Trophoblast cell (in vitro differentiated cells and primary cell): Measurements from ENCODE around the gene KIRREL3.
A peak's percentile ranks its signal among the peaks of the same experiment; 100 is the strongest.

Experiments used
- DNase-seq, 2 donors: peaks; one replicate each; pipeline ENCODE4 v3.0.0-alpha.2; 2016
- H2AFZ ChIP-seq: 2 replicates; pipeline ENCODE4 v1.6.1; 2013; ENCODE audit warnings: low read length, moderate library complexity, mild to moderate bottlenecking; ENCODE audit not compliant: insufficient read depth, poor library complexity
- H2AK5ac ChIP-seq: 2 replicates; pipeline ENCODE4 v1.6.1; 2013; ENCODE audit warnings: mild to moderate bottlenecking, low read length
- H2BK120ac ChIP-seq: 2 replicates; pipeline ENCODE4 v1.6.1; 2013; ENCODE audit warnings: low read length, mild to moderate bottlenecking, moderate library complexity; ENCODE audit not compliant: insufficient read depth, poor library complexity
- H2BK12ac ChIP-seq: 2 replicates; pipeline ENCODE4 v1.6.1; 2013; ENCODE audit warnings: mild to moderate bottlenecking, low read length, moderate library complexity
- H2BK5ac ChIP-seq: 2 replicates; pipeline ENCODE4 v1.6.1; 2013; ENCODE audit warnings: low read length, low read depth, moderate library complexity, mild to moderate bottlenecking; ENCODE audit not compliant: poor library complexity
- H3K14ac ChIP-seq: 2 replicates; pipeline ENCODE4 v1.6.1; 2013; ENCODE audit warnings: mild to moderate bottlenecking, low read length
- H3K18ac ChIP-seq: 2 replicates; pipeline ENCODE4 v1.6.1; 2013; ENCODE audit warnings: mild to moderate bottlenecking, low read length
- H3K23ac ChIP-seq: 2 replicates; pipeline ENCODE4 v1.6.1; 2013; ENCODE audit warnings: low read length
- H3K27ac ChIP-seq: 2 replicates; pipeline ENCODE4 v1.5.1; 2013; ENCODE audit warnings: low read depth, mild to moderate bottlenecking, inconsistent platforms, low read length, moderate library complexity
- H3K27me3 ChIP-seq: 2 replicates; pipeline ENCODE4 v1.6.1; 2013; ENCODE audit warnings: inconsistent platforms, mild to moderate bottlenecking, low read length, moderate library complexity; ENCODE audit not compliant: insufficient read depth
- H3K36me3 ChIP-seq, 2 experiments: 1 replicate in 1 of 2; 2 replicates in 1 of 2; pipeline ENCODE4 v1.6.1; 2013; ENCODE audit warnings: low read length in 2 of 2, mild to moderate bottlenecking in 2 of 2, moderate library complexity in 1 of 2; ENCODE audit not compliant: insufficient read depth in 2 of 2, control insufficient read depth in 1 of 2
- H3K4ac ChIP-seq: 2 replicates; pipeline ENCODE4 v1.6.1; 2013; ENCODE audit warnings: low read depth, mild to moderate bottlenecking, low read length, moderate library complexity
- H3K4me1 ChIP-seq, 2 experiments: 1 replicate in 1 of 2; 2 replicates in 1 of 2; pipeline ENCODE4 v1.6.1; 2013; ENCODE audit warnings: low read length in 2 of 2, mild to moderate bottlenecking in 2 of 2, moderate library complexity in 1 of 2; ENCODE audit not compliant: insufficient read depth in 2 of 2, control insufficient read depth in 1 of 2
- H3K4me2 ChIP-seq: 2 replicates; pipeline ENCODE4 v1.6.1; 2013; ENCODE audit warnings: inconsistent platforms, mild to moderate bottlenecking, low read length, moderate library complexity
- H3K4me3 ChIP-seq: 2 replicates; pipeline ENCODE4 v1.5.1; 2013; ENCODE audit warnings: mild to moderate bottlenecking, low read depth, low read length, inconsistent platforms
- H3K79me1 ChIP-seq: one replicate; pipeline ENCODE4 v1.6.1; 2013; ENCODE audit warnings: low read length
- H3K79me2 ChIP-seq: 2 replicates; pipeline ENCODE4 v1.6.1; 2013; ENCODE audit warnings: low read length, mild to moderate bottlenecking; ENCODE audit not compliant: control insufficient read depth, insufficient read depth, poor library complexity
- H3K9ac ChIP-seq: 2 replicates; pipeline ENCODE4 v1.6.1; 2013; ENCODE audit warnings: mild to moderate bottlenecking, low read length
- H3K9me3 ChIP-seq: 2 replicates; pipeline ENCODE4 v1.6.1; 2013; ENCODE audit warnings: low read depth, mild to moderate bottlenecking, control low read depth, inconsistent platforms, low read length; ENCODE audit not compliant: insufficient read depth
- H4K12ac ChIP-seq: 2 replicates; pipeline ENCODE4 v1.6.1; 2013; ENCODE audit warnings: low read depth, mild to moderate bottlenecking, low read length, moderate library complexity
- H4K8ac ChIP-seq: 2 replicates; pipeline ENCODE4 v1.6.1; 2013; ENCODE audit warnings: low read depth, mild to moderate bottlenecking, low read length, moderate library complexity
- H4K91ac ChIP-seq: one replicate; pipeline ENCODE4 v1.6.1; 2013; ENCODE audit warnings: low read depth, mild to moderate bottlenecking, low read length, moderate library complexity
- WGBS: extraction: QIAGEN DNeasy Blood & Tissue Kit; methylation state at CpG from one replicate; pipeline ENCODE4 v1.1.7; 2013; ENCODE audit warnings: missing lambda C conversion rate; ENCODE audit not compliant: insufficient read length, insufficient coverage; ENCODE audit errors: extremely low coverage; 5-methylcytosine and 5-hydroxymethylcytosine counted together

The KIRREL3 gene

DNA sequence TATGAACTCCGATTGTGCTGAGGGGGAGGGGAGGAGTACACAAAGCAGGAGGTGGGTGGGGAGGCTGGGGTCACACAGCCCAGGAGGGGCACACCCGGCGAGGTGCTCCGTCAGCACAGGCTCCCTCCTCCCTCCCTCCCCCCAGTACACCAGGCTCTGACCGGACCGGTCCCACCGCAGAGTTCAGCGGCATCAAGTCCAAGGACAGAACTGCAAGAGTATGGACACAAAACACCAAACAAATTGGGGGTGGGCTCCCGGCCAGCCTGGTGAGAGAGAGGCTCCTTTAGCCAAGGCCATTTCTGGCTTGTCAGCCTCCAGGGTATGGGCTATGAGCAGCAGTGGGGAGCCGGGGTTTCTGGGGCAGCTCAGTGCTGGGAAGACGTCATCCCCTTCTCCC is 576.8 kb downstream of the KIRREL3 start:
- WGBS = no CpG with 5 or more reads among the region's 11 CpGs
- H3K18ac ChIP-seq = no peak overlapping the region
- H3K9ac ChIP-seq = no peak overlapping the region
- H4K91ac ChIP-seq = no peak overlapping the region
- H3K27me3 ChIP-seq = no peaks in the 10 kb centered on the region
- H3K36me3 ChIP-seq = no peaks in the 10 kb centered on the region
- no peak for DNase-seq
- no peak overlapping the region for H3K27ac ChIP-seq
- H2AFZ ChIP-seq = no peak overlapping the region
- no peaks in the 10 kb centered on the region for H3K79me2 ChIP-seq
- H2BK5ac ChIP-seq = no peak overlapping the region
- H3K23ac ChIP-seq = no peak overlapping the region
- no peak overlapping the region for H3K4me2 ChIP-seq
- peaks cover 0 to 3% of the 10 kb centered on the region in 2 experiments for H3K4me1 ChIP-seq
- H2BK12ac ChIP-seq = no peak overlapping the region
- H2BK120ac ChIP-seq = no peak overlapping the region
- H3K14ac ChIP-seq = no peak overlapping the region
- peaks cover 2% of the 10 kb centered on the region for H3K9me3 ChIP-seq
- no peaks in the 10 kb centered on the region for H3K79me1 ChIP-seq
- H2AK5ac ChIP-seq = no peak overlapping the region
- H3K4me3 ChIP-seq = no peak overlapping the region
- no peak overlapping the region for H4K12ac ChIP-seq
- no peak overlapping the region for H3K4ac ChIP-seq
- H4K8ac ChIP-seq = no peak overlapping the region

- Histone ChIP-seq H3K79me1 (no peaks in the 10 kb centered on the region), H3K4me1 (peaks cover 0 to 3% of the 10 kb centered on the region in 2 experiments), H2AFZ (no peak overlapping the region), H3K9me3 (peaks cover 2% of the 10 kb centered on the region), H3K27me3 (no peaks in the 10 kb centered on the region), H2BK5ac (no peak overlapping the region), H3K9ac (no peak overlapping the region), H3K23ac (no peak overlapping the region), H4K91ac (no peak overlapping the region), H3K4ac (no peak overlapping the region), H3K14ac (no peak overlapping the region), H2BK12ac (no peak overlapping the region), H3K27ac (no peak overlapping the region), H3K4me3 (no peak overlapping the region), H4K12ac (no peak overlapping the region), H2BK120ac (no peak overlapping the region), H3K36me3 (no peaks in the 10 kb centered on the region), H2AK5ac (no peak overlapping the region), H3K4me2 (no peak overlapping the region), H3K18ac (no peak overlapping the region), H3K79me2 (no peaks in the 10 kb centered on the region), H4K8ac (no peak overlapping the region)
- DNase-seq = no peak
- no CpG with 5 or more reads among the region's 2 CpGs for WGBS
Measured at GRCh38 chr11:126423154-126423553, 577.4 kb downstream of the KIRREL3 start.

GRCh38 chr11:126422446-126422845 is 578.1 kb downstream of the KIRREL3 start:
- H2AK5ac ChIP-seq = no peak overlapping the region
- no peak overlapping the region for H3K23ac ChIP-seq
- H3K4me2 ChIP-seq = no peak overlapping the region
- H3K27me3 ChIP-seq = no peaks in the 10 kb centered on the region
- no peak overlapping the region for H4K91ac ChIP-seq
- H3K4me1 ChIP-seq = peaks cover 0 to 3% of the 10 kb centered on the region in 2 experiments
- H3K79me1 ChIP-seq = no peaks in the 10 kb centered on the region
- no peak overlapping the region for H3K4me3 ChIP-seq
- no peak overlapping the region for H2BK12ac ChIP-seq
- H2AFZ ChIP-seq = no peak overlapping the region
- H3K27ac ChIP-seq = no peak overlapping the region
- no peak overlapping the region for H3K4ac ChIP-seq
- peaks cover 2% of the 10 kb centered on the region for H3K9me3 ChIP-seq
- no peak overlapping the region for H2BK120ac ChIP-seq
- no peak overlapping the region for H3K14ac ChIP-seq
- H4K12ac ChIP-seq = no peak overlapping the region
- H3K79me2 ChIP-seq = no peaks in the 10 kb centered on the region
- H3K36me3 ChIP-seq = no peaks in the 10 kb centered on the region
- no peak overlapping the region for H2BK5ac ChIP-seq
- peak; percentile 61 to 62 for DNase-seq
- H3K9ac ChIP-seq = no peak overlapping the region
- no CpG with 5 or more reads among the region's 2 CpGs for WGBS
- H4K8ac ChIP-seq = no peak overlapping the region
- H3K18ac ChIP-seq = no peak overlapping the region

DNA sequence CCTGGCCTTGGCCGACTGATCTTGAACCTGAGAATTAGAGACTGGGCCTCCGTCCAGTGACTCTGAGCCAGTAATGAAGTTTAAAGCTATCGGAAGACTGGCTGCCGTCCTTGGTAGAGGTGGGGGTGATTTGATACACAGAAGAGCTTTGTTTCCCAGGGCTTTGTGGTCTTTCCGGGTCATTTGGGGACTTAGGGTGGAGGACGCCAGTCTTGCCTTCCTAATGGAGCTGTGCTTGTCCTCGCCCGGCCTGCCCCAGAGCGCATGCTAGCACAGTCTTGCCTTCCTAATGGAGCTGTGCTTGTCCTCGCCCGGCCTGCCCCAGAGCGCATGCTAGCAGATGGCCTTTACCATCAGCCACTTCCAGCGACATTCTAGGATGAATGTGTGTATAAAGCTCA is 579.3 kb downstream of the KIRREL3 start:
- H2AFZ ChIP-seq = no peak overlapping the region
- no peak overlapping the region for H3K14ac ChIP-seq
- H3K4ac ChIP-seq = no peak overlapping the region
- H2AK5ac ChIP-seq = no peak overlapping the region
- H2BK120ac ChIP-seq = no peak overlapping the region
- H4K91ac ChIP-seq = no peak overlapping the region
- H3K4me1 ChIP-seq = no peaks in the 10 kb centered on the region
- H3K9me3 ChIP-seq = peaks cover 2% of the 10 kb centered on the region
- H3K9ac ChIP-seq = no peak overlapping the region
- no peak overlapping the region for H3K27ac ChIP-seq
- no peak overlapping the region for H2BK5ac ChIP-seq
- no peak for DNase-seq
- no peak overlapping the region for H3K18ac ChIP-seq
- H3K79me2 ChIP-seq = no peaks in the 10 kb centered on the region
- H3K23ac ChIP-seq = no peak overlapping the region
- H3K4me2 ChIP-seq = no peak overlapping the region
- H3K79me1 ChIP-seq = no peaks in the 10 kb centered on the region
- no peak overlapping the region for H4K12ac ChIP-seq
- H3K4me3 ChIP-seq = no peak overlapping the region
- H4K8ac ChIP-seq = no peak overlapping the region
- H3K27me3 ChIP-seq = no peaks in the 10 kb centered on the region
- H2BK12ac ChIP-seq = no peak overlapping the region
- WGBS = no CpG with 5 or more reads among the region's 13 CpGs
- H3K36me3 ChIP-seq = no peaks in the 10 kb centered on the region
